GM19025 (cell line): Measurements from ENCODE around the gene PRR16.
"Not testable (repeated sequence)": the region's sequence is repeated elsewhere in the genome, so short reads cannot be mapped to it uniquely, and the experiment has no call there.

Experiments used
- ATAC-seq: cut with Tn5 transposase; IDR thresholded peaks from one replicate; pipeline ENCODE4 v1.9.1; 2021; ENCODE audit warnings: mild to moderate bottlenecking, low read depth, moderate library complexity; ENCODE audit not compliant: unreplicated experiment

Gene PRR16

DNA sequence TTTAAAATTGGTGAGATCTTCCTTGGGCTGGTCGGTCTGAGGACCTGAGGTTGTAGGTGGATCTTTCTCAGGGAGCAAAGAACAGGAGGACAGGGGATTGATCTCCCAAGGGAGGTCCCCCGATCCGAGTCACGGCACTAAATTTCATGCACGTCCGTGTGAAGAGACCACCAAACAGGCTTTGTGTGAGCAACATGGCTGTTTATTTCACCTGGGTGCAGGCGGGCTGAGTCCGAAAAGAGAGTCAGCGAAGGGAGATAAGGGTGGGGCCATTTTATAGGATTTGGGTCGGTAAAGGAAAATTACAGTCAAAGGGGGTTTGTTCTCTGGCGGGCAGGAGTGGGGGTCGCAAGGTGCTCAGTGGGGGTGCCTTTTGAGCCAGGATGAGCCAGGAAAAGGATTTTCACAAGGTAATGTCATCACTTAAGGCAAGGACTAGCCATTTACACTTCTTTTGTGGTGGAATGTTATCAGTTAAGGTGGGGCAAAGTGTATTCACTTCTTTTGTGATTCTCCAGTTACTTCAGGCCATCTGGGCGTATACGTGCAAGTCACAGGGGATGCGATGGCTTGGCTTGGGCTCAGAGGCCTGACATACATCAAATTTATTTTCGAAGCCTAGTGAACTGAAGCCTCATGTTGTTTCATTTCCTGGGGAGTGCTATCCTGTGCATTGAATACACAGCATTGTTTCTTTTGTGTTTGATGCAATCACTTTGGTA lies 238.9 kb downstream of the PRR16 start:
- ATAC-seq: not testable (repeated sequence)

DNA sequence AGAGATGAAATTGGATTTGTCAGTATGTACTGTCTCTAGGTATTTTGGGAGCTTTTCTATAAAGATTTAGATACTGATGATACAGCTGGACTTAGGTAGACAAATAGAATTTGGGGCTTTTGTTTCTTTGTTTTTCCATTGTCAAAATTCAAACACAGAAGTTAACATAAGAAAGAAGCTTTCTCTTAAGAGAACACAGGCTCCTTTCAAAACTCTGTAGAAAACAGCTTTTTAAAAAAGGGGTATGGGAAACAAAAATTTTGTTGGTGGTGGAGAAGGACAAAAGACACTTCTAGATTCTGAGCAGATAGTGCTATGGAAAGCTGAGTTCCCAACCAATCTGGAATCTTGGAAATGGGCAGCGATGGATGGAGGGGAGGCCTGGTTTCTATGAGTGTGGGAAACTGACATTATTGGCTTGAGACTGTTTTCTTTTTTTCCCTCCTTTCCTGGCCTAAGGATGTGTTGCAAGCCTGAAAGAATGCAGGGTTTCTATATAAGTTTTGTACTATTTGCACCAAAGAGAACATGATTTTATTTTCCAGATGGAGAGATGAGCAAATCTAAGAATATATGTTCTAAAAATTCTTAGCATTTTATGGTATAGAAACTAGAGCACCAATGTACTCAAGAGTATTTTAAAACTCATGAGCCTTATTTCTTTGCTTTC lies 240.0 kb downstream of the PRR16 start:
- ATAC-seq: no peak

DNA sequence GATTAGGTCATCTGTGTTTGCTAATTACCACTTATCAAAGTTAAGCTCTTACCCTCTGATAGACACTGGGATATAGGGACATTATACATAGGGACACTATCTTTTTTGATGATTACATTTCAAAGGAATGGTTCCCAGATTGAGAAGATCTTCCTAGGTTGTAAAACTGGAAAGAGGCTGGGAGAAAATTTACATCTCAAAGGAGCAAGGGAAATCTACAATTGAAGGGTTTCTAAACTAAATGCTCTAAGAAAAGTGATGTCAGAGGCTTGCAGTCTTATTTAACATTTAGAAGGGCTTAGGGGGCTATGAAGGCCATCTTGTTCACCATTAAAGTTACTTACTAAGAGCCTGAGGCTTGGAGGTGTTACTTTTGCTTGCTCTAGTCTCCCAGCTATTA lies 242.8 kb downstream of the PRR16 start:
- ATAC-seq: no peak

DNA sequence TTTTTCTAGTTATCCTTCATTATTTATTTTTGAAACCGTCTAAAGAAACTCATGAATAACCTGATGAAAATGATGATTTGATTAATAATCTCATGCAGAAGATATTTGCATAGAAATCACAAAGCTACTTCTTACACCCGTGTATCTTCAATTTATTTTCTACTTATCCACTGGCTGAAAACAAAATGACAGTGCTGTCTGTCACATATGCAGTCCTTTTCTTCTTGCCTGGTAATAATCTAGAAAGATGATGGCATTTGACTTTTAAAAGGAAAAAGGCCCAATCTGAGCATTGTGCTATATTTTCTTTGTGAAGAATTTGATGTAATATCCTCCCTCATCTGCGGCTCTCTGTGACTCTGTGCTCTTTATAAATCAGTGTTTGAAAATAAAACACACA lies 253.3 kb downstream of the PRR16 start:
- no peak for ATAC-seq

DNA sequence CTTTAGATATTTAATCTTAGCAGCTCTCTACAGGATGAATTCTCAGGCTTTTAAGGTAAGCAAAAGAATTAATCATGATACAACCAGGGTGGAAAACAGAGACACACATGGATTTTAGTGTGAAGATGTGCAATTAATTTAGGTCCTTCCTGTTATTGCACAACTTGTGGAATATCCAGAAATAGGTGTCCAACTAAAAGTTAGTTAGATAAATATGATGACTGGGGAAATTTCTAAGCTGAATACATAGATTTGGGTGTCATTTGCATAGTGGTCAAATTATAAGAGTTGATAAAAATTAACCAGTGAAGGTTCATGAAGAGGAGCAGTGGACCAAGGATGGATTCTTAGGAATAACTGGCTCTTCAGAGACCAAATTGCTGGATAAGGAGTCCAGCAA lies 266.1 kb downstream of the PRR16 start:
- ATAC-seq: no peak

DNA sequence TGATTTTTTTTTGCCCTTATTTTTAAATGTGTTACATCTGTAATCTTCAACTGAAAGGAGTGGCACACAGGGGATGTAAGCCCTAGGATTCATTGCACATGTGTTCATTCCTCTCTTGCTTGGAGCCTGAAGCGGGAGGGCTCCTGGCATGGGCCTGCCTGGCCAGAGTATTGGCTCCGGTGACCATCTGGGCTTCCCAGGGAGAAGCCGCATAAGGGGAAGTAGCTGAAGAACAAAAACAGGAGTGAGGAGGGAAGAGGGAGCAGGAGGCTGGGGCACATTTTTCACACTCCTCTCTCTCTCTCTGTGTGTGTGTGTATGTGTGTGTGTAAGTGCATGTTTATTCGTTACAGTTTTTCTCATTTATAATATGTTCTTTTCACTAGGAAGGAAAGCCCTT lies 269.9 kb downstream of the PRR16 start:
- no peak for ATAC-seq

DNA sequence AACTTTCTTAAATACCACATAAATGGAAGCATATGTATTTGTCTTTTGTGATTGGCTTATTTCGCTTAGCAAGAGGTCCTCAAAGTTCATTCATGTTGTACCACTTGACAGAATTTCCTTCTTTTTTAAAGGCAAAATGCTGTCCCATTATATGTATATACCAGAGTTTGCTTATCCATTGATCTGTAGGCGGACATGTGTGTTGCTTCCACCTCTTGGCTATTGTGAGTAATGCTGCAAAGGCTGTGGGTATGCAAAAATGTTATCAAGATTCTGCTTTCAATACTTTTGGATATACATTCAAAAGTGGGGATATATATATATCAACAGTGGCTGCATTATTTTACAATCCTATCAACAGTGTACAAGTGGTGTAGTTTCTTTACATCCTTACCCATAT lies 271.0 kb downstream of the PRR16 start:
- ATAC-seq: no peak
